Inferior parietal cortex (tissue), 1 donor: ENCODE data around the gene TRIM54.

Source experiments
- DNase-seq: peaks from one replicate; pipeline ENCODE4 v3.0.0-alpha.2; 2016; ENCODE audit errors: extremely low spot score

TRIM54 gene

DNA sequence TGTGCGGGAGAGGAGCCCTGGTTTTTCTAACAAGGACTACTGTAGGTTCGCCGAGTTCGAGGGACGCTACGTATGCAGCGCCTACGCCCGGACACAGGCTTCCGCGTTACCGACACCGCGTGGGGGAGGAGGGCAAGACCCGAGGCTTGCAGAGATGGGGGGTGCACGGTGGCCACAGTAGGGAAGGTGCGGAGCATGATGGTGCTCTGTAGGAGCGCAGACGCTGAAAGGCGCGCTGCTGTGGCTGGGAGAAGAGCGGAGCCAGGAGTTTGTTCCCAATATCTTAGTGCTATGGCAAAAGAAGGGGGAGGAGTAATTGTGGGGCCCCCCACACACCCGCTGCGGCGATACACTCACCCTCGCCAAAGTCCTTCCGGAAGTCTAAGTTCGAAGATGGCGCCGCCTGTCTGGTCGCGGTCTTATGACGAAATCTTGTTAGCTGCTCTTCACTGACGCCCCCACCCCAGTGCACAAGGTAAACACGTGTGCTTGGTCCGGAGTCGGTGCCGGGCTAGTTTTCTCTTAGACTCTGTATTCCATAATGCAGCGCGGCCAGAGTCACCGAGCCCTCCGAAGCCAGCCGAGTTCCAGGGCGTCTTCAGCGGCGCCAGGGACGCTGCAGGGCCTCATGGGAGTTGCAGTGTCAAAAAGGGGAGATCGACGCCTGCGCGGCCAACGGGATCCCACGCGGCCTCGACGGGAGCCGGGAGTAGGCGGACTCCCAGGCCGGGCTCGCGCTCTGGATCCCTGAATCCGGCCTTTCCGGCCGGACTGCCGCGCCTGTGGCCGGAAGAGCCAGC lies 74.4 kb downstream of the TRIM54 start, which contains the start of gene GTF3C2:
Gene GTF3C2 (minus strand): TSS at position 383 of the 800 bp plus-strand sequence. CDS start 13,210 bp downstream, outside the sequence.
- peak; percentile 99 for DNase-seq
